Adipocyte (in vitro differentiated cells): ENCODE measurements around the gene SLC8B1.

Experiments
- DNase-seq: peaks from one replicate; pipeline ENCODE4 v3.0.0-alpha.2; 2015; ENCODE audit warnings: low read depth
- H3K27me3 ChIP-seq: replicated peaks from 2 replicates; pipeline ENCODE4 v1.7.0; 2013; ENCODE audit warnings: mild to moderate bottlenecking, low read length, moderate library complexity; ENCODE audit not compliant: control insufficient read depth, insufficient read depth
- H3K36me3 ChIP-seq: 2 replicates; pipeline ENCODE4 v1.7.0; 2013; ENCODE audit warnings: low read length, mild to moderate bottlenecking, moderate library complexity; ENCODE audit not compliant: control insufficient read depth, insufficient read depth, severe bottlenecking
- H3K4me1 ChIP-seq: 2 replicates; pipeline ENCODE4 v1.7.0; 2013; ENCODE audit warnings: mild to moderate bottlenecking, low read length, moderate library complexity; ENCODE audit not compliant: control insufficient read depth, insufficient read depth
- H3K4me3 ChIP-seq: 2 replicates; pipeline ENCODE4 v1.7.0; 2013; ENCODE audit warnings: mild to moderate bottlenecking, low read length, moderate library complexity
- H3K9ac ChIP-seq: 2 replicates; pipeline ENCODE4 v1.7.0; 2013; ENCODE audit warnings: mild to moderate bottlenecking, low read length, moderate library complexity
- H3K9me3 ChIP-seq: 2 replicates; pipeline ENCODE4 v1.7.0; 2013; ENCODE audit warnings: mild to moderate bottlenecking, low read length, moderate library complexity; ENCODE audit not compliant: control insufficient read depth

SLC8B1 gene

DNA sequence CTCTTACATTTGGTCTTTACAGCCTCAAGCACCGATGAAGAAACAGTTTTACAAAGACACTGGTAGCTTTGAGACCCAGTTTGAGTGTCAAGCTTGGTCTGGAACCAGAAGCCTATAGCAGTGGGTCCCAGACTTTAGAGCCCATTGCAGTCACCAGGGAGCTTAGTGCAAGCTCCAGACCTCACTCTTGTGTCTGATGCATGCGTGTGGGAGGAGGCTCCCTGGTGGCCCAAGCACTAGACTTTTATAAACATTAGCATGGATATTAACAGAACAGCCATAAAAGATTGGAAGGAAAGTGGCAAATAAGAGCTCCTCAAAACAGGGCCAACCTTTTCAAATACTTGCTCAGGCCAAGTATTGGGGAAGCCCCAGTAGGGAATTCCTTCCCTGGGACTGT lies 45.5 kb downstream of the SLC8B1 start:
- H3K9ac ChIP-seq: no peak overlapping the region
- H3K4me1 ChIP-seq: peaks cover 15% of the 10 kb centered on the region
- H3K9me3 ChIP-seq: no peaks in the 10 kb centered on the region
- no peaks in the 10 kb centered on the region for H3K27me3 ChIP-seq
- H3K4me3 ChIP-seq: no peak overlapping the region
- no peak for DNase-seq
- H3K36me3 ChIP-seq: peaks cover 11% of the 10 kb centered on the region

- Histone ChIP-seq H3K36me3 (peaks cover 8% of the 10 kb centered on the region), H3K27me3 (no peaks in the 10 kb centered on the region), H3K9ac (no peak overlapping the region), H3K4me3 (no peak overlapping the region), H3K9me3 (no peaks in the 10 kb centered on the region), H3K4me1 (peaks cover 15% of the 10 kb centered on the region)
- no peak for DNase-seq
These were observed 47.0 kb downstream of the SLC8B1 start for GRCh38 chr12:113287899-113288282.

DNA sequence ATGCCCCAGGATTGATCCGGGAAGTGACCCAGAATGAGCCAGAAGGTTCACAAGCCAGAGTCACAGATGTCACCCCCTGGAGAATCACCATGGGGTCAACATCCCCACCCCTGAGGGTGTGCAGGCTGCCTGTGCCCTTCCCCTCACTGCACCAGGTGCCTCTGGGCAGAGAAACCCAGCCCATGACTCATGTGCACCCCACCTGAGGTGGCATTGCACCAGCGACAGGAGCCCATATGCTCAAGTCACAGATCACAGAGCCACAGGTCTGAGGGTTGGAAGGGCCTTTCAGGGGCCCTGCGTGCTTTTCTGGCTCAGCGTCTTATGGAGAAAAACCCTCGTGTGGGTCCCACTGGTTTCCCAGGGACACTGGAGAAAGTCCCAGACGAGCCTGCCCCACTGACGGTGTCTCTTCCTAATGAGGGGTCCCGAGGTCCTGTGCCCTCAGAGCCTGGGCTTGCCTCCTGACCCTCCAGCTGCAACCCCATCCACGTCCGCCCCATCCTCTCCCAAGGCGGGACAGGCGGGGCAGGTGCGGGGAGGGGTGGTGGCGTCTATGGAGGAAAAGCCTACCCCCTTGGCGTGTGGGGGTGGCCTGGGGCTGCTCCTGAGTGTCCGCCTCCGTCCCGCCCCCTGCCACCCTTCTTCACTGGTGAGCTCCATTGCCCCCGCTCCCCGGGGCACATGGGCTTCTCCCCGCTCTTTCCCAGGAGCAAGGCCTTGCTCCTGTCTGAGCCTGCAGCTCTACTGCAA lies 47.6 kb downstream of the SLC8B1 start:
- DNase-seq: no peak
- H3K9me3 ChIP-seq: no peaks in the 10 kb centered on the region
- peaks cover 8% of the 10 kb centered on the region for H3K36me3 ChIP-seq
- H3K27me3 ChIP-seq: no peaks in the 10 kb centered on the region
- peaks cover 11% of the 10 kb centered on the region for H3K4me1 ChIP-seq
- H3K9ac ChIP-seq: no peak overlapping the region
- no peak overlapping the region for H3K4me3 ChIP-seq

- Histone ChIP-seq H3K4me1 (peaks cover 5% of the 10 kb centered on the region), H3K9me3 (no peaks in the 10 kb centered on the region), H3K36me3 (peaks cover 8% of the 10 kb centered on the region), H3K9ac (no peak overlapping the region), H3K27me3 (no peaks in the 10 kb centered on the region), H3K4me3 (no peak overlapping the region)
- DNase-seq: no peak
These were observed 48.2 kb downstream of the SLC8B1 start for GRCh38 chr12:113286712-113287111.

DNA sequence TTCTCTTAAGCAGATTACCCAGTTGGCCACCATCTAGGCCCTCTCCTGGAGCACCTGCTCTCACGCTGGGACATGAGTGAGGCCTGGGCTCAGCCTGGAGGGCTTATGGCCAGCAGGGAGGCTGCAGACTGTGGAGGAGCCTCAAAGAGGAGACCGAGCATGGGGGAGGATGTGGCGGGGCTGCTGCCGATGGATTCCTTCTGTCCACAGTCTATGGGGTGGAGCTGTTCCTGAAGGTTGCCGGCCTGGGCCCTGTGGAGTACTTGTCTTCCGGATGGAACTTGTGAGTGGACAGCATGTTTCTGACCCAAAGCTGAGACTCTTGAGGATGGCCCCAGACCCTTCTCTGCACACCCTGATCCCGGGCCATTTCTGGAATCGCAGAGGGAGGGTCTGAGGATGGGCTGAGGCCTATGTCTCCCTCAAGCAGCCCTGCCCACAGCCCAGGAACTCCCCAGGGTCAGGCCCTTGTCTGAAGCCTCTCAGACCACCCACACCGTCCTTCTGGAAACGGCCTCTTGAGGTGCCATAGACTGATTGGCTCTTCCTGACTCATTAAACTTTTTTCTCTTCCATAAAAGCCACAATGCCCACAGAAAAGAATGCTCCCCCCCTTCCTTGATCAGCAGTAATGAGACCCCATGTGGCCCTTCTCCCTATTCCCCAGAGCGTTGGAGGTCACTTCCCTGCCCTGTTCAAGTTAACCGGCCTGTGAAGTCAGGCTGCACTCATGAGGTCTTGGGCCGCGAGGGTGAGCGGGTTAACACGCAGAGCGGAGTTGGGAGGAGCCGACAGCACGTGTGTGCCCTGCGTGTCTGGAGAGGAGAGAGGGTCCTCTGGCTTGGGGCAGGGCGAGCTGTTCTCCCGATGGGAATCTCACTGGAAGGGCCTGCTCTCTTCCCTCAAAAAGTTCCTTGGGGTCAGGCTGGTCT lies 49.0 kb downstream of the SLC8B1 start:
- no peak overlapping the region for H3K4me3 ChIP-seq
- peaks cover 8% of the 10 kb centered on the region for H3K36me3 ChIP-seq
- no peaks in the 10 kb centered on the region for H3K4me1 ChIP-seq
- H3K9me3 ChIP-seq: no peaks in the 10 kb centered on the region
- DNase-seq: no peak
- no peak overlapping the region for H3K9ac ChIP-seq
- no peaks in the 10 kb centered on the region for H3K27me3 ChIP-seq

DNA sequence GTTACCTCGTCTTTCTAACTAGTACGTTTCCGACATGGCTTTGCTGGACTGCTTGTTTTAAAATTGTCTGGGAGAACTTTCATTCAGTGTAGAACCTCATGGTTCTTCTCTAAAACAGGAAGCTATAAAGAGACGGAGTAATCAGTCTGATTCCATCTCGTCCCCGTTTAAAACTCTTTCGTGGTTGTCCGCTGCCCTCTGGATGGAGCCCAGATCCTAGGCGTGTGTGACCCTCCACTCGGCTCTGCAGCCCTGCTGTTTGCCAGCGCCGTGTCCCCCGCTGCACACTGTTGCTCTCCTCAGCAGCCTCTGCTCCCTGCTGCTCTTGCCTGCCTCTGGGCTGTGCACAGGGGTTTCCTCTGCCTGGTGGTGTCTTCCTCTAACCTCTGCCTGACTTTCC lies 50.2 kb downstream of the SLC8B1 start:
- Histone ChIP-seq H3K9me3 (no peaks in the 10 kb centered on the region), H3K36me3 (peaks cover 11% of the 10 kb centered on the region), H3K4me1 (no peaks in the 10 kb centered on the region), H3K27me3 (no peaks in the 10 kb centered on the region), H3K9ac (no peak overlapping the region), H3K4me3 (no peak overlapping the region)
- no peak for DNase-seq

GRCh38 chr12:113278633-113279032 lies 56.3 kb downstream of the SLC8B1 start:
- H3K9ac ChIP-seq: no peak overlapping the region
- no peaks in the 10 kb centered on the region for H3K27me3 ChIP-seq
- H3K9me3 ChIP-seq: no peaks in the 10 kb centered on the region
- peaks cover 12% of the 10 kb centered on the region for H3K36me3 ChIP-seq
- no peak for DNase-seq
- H3K4me1 ChIP-seq: no peaks in the 10 kb centered on the region
- H3K4me3 ChIP-seq: no peak overlapping the region

DNA sequence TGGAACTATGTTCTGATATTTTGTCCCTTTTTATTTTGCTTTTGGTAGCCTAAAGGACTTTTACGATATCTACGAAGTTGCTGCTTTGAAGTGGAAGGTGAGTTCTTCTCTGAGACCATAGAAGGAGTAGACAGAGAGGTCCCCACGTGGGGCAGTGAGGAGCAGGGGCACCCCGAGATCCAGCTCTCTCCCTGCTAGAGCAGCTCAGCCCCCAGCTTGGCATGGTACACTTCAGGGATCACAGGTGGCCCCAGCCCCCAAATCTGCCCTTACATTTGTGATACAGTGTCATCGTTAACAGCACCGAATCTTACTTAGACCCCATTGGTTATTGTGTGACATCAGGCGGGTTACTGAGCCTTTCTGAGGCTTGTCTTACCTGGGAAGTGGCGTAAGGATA lies 56.8 kb downstream of the SLC8B1 start:
- Histone ChIP-seq H3K27me3 (no peaks in the 10 kb centered on the region), H3K9ac (no peak overlapping the region), H3K4me1 (no peaks in the 10 kb centered on the region), H3K4me3 (no peak overlapping the region), H3K36me3 (peaks cover 12% of the 10 kb centered on the region), H3K9me3 (no peaks in the 10 kb centered on the region)
- no peak for DNase-seq

DNA sequence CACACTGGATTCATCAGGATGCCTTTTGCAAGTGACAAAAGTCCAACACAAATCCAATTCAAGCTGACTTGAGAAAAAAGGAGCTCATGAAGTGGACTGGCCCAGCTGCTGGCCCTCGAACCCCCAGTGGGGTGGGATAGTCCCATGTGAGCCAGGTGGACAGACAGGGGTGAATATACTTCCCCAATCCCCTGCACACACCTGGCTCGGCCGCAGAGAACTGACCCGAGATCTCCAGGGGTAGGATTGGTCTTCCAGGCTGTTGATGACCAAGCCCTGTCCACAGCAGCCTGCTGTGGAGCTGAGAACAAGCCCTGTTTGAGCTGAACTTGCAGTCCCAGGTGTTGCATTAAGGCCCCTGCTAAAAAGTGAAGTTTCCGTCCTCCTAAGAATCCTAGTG lies 57.4 kb downstream of the SLC8B1 start:
- Histone ChIP-seq H3K9me3 (no peaks in the 10 kb centered on the region), H3K36me3 (peaks cover 12% of the 10 kb centered on the region), H3K9ac (no peak overlapping the region), H3K4me1 (peaks cover 5% of the 10 kb centered on the region), H3K4me3 (no peak overlapping the region), H3K27me3 (no peaks in the 10 kb centered on the region)
- DNase-seq: no peak

DNA sequence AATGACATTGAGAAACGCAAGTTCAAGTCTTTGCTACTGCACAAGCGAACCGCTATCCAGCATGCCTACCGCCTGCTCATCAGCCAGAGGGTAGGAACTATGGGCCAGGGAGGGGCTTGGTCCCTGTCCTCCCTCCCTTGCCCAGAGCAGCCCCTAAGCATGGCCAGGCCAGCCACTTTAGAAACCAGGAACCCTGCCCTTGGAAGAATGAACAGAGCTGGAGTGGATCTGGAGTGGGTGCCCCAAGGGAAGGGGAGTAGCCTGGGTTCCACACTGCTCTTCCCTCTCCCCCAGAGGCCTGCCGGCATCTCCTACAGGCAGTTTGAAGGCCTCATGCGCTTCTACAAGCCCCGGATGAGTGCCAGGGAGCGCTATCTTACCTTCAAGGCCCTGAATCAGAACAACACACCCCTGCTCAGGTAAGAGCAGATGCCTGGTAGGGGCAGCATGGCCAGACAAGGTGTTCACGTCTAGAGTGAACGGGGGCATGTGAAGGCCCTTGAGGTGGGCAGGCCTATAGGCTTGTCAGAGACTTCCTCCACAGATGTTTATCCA lies 57.9 kb downstream of the SLC8B1 start:
- H3K9me3 ChIP-seq: no peaks in the 10 kb centered on the region
- H3K36me3 ChIP-seq: peaks cover 12% of the 10 kb centered on the region
- DNase-seq: no peak
- H3K27me3 ChIP-seq: no peaks in the 10 kb centered on the region
- H3K4me1 ChIP-seq: peaks cover 10% of the 10 kb centered on the region
- no peak overlapping the region for H3K4me3 ChIP-seq
- H3K9ac ChIP-seq: no peak overlapping the region

DNA sequence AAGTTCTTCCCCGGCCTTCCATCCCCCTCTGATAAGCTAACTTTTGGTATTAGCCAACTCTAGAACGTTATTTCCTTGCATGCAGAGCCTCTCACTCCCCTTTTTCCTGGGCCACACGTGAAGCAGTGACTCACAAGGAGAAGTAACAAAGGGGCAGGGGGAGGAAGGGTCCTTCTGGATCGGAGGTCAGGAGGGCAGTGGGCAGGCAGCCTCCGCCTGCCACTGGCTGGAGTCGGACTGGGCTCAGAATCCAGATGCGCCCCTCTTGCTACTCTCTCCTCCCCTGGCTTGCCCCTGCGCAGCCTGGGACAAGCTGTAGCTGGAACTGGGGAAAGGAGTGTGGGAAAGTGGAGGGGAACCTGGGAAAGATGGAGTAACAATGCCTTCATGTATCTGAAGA lies 58.6 kb downstream of the SLC8B1 start:
- Histone ChIP-seq H3K4me1 (peaks cover 17% of the 10 kb centered on the region), H3K9me3 (no peaks in the 10 kb centered on the region), H3K4me3 (no peak overlapping the region), H3K36me3 (peaks cover 12% of the 10 kb centered on the region), H3K9ac (no peak overlapping the region), H3K27me3 (no peaks in the 10 kb centered on the region)
- DNase-seq: no peak
